ENCODE measurements around the gene FAM200B. TPM values are rescaled to one million over a fixed set of nuclear protein-coding genes. Genes with fewer than 3 reads are reported as not detected.
A peak's percentile ranks its signal among the peaks of the same experiment; 100 is the strongest.

The FAM200B gene
- polyA plus RNA-seq, 2 of the 4 experiments (the other 2 are of a cell fraction): 40.8 to 41.6 TPM

DNA sequence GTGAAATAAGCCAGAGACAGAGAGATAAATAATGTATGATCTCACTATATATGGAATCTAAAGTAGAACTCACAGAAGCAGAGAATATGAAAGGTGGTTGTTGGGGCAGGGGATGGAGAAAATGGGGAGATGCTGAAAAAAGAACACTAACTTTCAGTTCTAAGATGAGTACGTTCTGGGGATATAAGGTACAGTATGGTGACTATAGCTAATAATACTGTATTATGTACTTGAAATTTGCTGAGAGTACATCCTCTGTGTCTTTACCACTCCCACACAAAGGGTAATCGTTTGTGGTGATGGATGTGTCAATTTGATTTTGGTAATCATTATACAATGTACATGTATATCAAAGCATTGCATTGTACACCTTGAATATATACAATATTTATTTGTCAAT lies 33.0 kb upstream of the FAM200B start:
- no peak overlapping the region for H3K4me2 ChIP-seq
- peaks cover 29% of the 10 kb centered on the region; the same call in 2 of the 3 replicates for H3K4me1 ChIP-seq
- POLR2A ChIA-PET: interaction anchor here (0.6 kb wide), 1 partner anchor 1828 kb away, joined by 3 read pairs; no protein-coding TSS in a partner anchor
- whole genome bisulfite sequencing (ENCODE audit: missing lambda C conversion rate): 76% methylated on average over 2 of the region's 2 CpGs
- no peaks in the 10 kb centered on the region for H3K9me3 ChIP-seq
- no peak for ATAC-seq
- CTCF ChIA-PET: interaction anchor here (0.6 to 2.9 kb wide), 2 partner anchors 168 to 801 kb away, joined by 3 to 16 read pairs; no protein-coding TSS in a partner anchor
- H3K27ac ChIP-seq: no peak overlapping the region
- DNase-seq (ENCODE audit: low read depth in 1 of 2, low spot score in 1 of 2): no peak
- no peak overlapping the region for H3K4me3 ChIP-seq
- TF ChIP-seq MAFK (IDR thresholded peaks at IDR 0.05; ENCODE audit: partially characterized antibody) (no peak), MAZ (IDR thresholded peaks at IDR 0.05; ENCODE audit: borderline replicate concordance, low read depth, low read length) (no peak), CBX2 (IDR thresholded peaks at IDR 0.05; ENCODE audit: borderline replicate concordance, low read depth) (no peak), FOXS1 (CRISPR knock-in tag; IDR thresholded peaks at IDR 0.05) (no peak), MAX (IDR thresholded peaks at IDR 0.05) (no peak), PBX3 (IDR thresholded peaks at IDR 0.05) (no peak), RAD21 (conservative IDR thresholded peaks at IDR 0.05 in 1 of 2, IDR thresholded peaks at IDR 0.05 in 1 of 2) (no peak), ZSCAN20 (CRISPR knock-in tag; IDR thresholded peaks at IDR 0.05) (no peak), HDAC2 (IDR thresholded peaks at IDR 0.05) (no peak), NFE2L2 (conservative IDR thresholded peaks at IDR 0.05; ENCODE audit: low read length) (no peak)
- no peak for FAIRE-seq

DNA sequence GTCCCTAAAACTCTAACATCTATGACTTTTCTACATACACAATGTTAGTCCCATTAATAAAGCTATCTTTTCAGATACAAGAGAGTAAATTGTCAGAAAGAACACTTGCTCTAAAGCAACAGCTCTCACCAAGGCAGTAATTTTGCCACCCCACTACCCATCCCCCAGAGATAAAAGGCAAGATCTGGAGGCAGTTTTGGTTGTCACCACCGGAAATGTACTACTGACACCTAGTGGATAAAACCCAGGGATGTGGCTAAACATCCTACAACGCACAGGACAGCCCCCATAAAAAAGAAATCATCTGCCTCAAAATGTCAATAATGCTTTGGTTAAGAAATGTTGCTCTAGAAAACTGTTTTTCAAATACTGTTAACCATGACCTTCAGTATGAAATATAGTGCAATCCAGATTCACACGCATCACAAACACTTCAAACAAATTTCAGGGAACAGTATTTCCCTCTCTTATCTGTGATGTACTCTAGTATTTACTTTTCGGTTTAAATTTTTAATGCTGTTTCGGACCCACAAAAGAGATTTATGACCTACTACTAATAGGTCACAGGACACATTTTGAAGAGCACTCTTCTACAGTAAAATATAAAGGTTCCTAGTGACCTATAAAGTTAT lies 31.6 kb upstream of the FAM200B start:
- FAIRE-seq (no peak), DNase-seq (ENCODE audit: low read depth in 1 of 2, low spot score in 1 of 2) (peak; percentile 33 to 65), ATAC-seq (peak; percentile 58 to 72; a peak in 3 of 6 replicates)
- H3K27ac ChIP-seq: peak overlapping the region in 1 of 2 experiments; percentile 50; a peak in 1 of 6 replicates
- ChIA-PET POLR2A (no interaction called here), CTCF (interaction anchor here (0.7 to 2.9 kb wide), 7 partner anchors 9 to 1291 kb away, joined by 3 to 16 read pairs (median 3); no protein-coding TSS in a partner anchor)
- H3K9me3 ChIP-seq: no peaks in the 10 kb centered on the region
- WGBS (ENCODE audit: missing lambda C conversion rate): 13% methylated on average over 5 of the region's 5 CpGs
- H3K4me1 ChIP-seq: peaks cover 29% of the 10 kb centered on the region; the same call in 2 of the 3 replicates
- H3K4me2 ChIP-seq: peak overlapping the region; percentile 37
- TF ChIP-seq CTCF (IDR thresholded peaks at IDR 0.05) (peak; percentile 69), JUN (IDR thresholded peaks at IDR 0.05) (no peak), ZC3H11A (IDR thresholded peaks at IDR 0.05) (no peak), TP53 (CRISPR knock-in tag; IDR thresholded peaks at IDR 0.05) (no peak), SREBF2 (IDR thresholded peaks at IDR 0.05) (no peak), CEBPB (IDR thresholded peaks at IDR 0.05) (no peak), FOXS1 (CRISPR knock-in tag; IDR thresholded peaks at IDR 0.05) (no peak), FOSL2 (IDR thresholded peaks at IDR 0.05) (no peak), FOSL2 (CRISPR knock-in tag; IDR thresholded peaks at IDR 0.05) (no peak), POLR2AphosphoS2 (conservative IDR thresholded peaks at IDR 0.05; ENCODE audit: low read length) (no peak), KDM1A (IDR thresholded peaks at IDR 0.05; ENCODE audit: low read depth) (no peak), HDAC2 (IDR thresholded peaks at IDR 0.05) (no peak), RAD21 (conservative IDR thresholded peaks at IDR 0.05 in 1 of 2, IDR thresholded peaks at IDR 0.05 in 1 of 2) (peak; percentile 64 to 66), FOSB (CRISPR knock-in tag; IDR thresholded peaks at IDR 0.05) (no peak), NFE2L2 (conservative IDR thresholded peaks at IDR 0.05; ENCODE audit: low read length) (no peak), SMC3 (IDR thresholded peaks at IDR 0.05) (peak; percentile 56), CHD2 (IDR thresholded peaks at IDR 0.05; ENCODE audit: low read length, partially characterized antibody) (no peak)
- no peak overlapping the region for H3K4me3 ChIP-seq
